ENCODE measurements around the gene SMOC2.

Gene SMOC2

GRCh38 chr6:168442646-168443045 lies 1.7 kb downstream of the SMOC2 start:
- DNase-seq (ENCODE audit: low read depth, low spot score), result no peak

- DNase-seq (ENCODE audit: low read depth, low spot score), result no peak
These were observed 6.3 kb downstream of the SMOC2 start for GRCh38 chr6:168447282-168447681.

GRCh38 chr6:168447700-168448099 lies 6.7 kb downstream of the SMOC2 start:
- no peak for DNase-seq (ENCODE audit: low read depth, low spot score)

- no peak for DNase-seq (ENCODE audit: low read depth, low spot score)
These were observed 7.4 kb downstream of the SMOC2 start for GRCh38 chr6:168448243-168448855.

- DNase-seq (ENCODE audit: low read depth, low spot score), result no peak
These were observed 9.9 kb downstream of the SMOC2 start for GRCh38 chr6:168450917-168451316.

GRCh38 chr6:168451805-168452517 lies 11.0 kb downstream of the SMOC2 start:
- DNase-seq (ENCODE audit: low read depth, low spot score), result no peak

- DNase-seq (ENCODE audit: low read depth, low spot score), result no peak
These were observed 11.8 kb downstream of the SMOC2 start for GRCh38 chr6:168452685-168453377.

- no peak for DNase-seq (ENCODE audit: low read depth, low spot score)
These were observed 15.0 kb downstream of the SMOC2 start for GRCh38 chr6:168455847-168456530.

GRCh38 chr6:168456907-168457652 lies 16.1 kb downstream of the SMOC2 start:
- DNase-seq (ENCODE audit: low read depth, low spot score), result no peak

- no peak for DNase-seq (ENCODE audit: low read depth, low spot score)
These were observed 16.6 kb downstream of the SMOC2 start for GRCh38 chr6:168457653-168457934.

- DNase-seq (ENCODE audit: low read depth, low spot score), result no peak
These were observed 17.1 kb downstream of the SMOC2 start for GRCh38 chr6:168458101-168458500.

GRCh38 chr6:168459572-168459971 lies 18.6 kb downstream of the SMOC2 start:
- no peak for DNase-seq (ENCODE audit: low read depth, low spot score)

- DNase-seq (ENCODE audit: low read depth, low spot score), result no peak
These were observed 21.4 kb downstream of the SMOC2 start for GRCh38 chr6:168462289-168462853.

- DNase-seq (ENCODE audit: low read depth, low spot score), result no peak
These were observed 23.6 kb downstream of the SMOC2 start for GRCh38 chr6:168464546-168464945.

GRCh38 chr6:168468045-168468444 lies 27.1 kb downstream of the SMOC2 start:
- no peak for DNase-seq (ENCODE audit: low read depth, low spot score)

GRCh38 chr6:168469521-168469920 lies 28.5 kb downstream of the SMOC2 start:
- no peak for DNase-seq (ENCODE audit: low read depth, low spot score)

GRCh38 chr6:168469926-168470325 lies 28.9 kb downstream of the SMOC2 start:
- no peak for DNase-seq (ENCODE audit: low read depth, low spot score)

GRCh38 chr6:168472363-168472762 lies 31.4 kb downstream of the SMOC2 start:
- DNase-seq (ENCODE audit: low read depth, low spot score), result no peak

- DNase-seq (ENCODE audit: low read depth, low spot score), result no peak
These were observed 32.2 kb downstream of the SMOC2 start for GRCh38 chr6:168473197-168473596.

- no peak for DNase-seq (ENCODE audit: low read depth, low spot score)
These were observed 34.4 kb downstream of the SMOC2 start for GRCh38 chr6:168475188-168476013.

GRCh38 chr6:168479421-168479820 lies 38.4 kb downstream of the SMOC2 start:
- DNase-seq (ENCODE audit: low read depth, low spot score), result no peak
